Lower leg skin (tissue), 3 donors: Measurements from ENCODE around the gene SEPTIN12.

Source experiments
- POLR2A ChIP-seq, 2 donors: fragments of 450-650 bp; IDR thresholded peaks; one replicate each; pipeline ENCODE4 v1.6.1; 2016 to 2017; ENCODE audit warnings: antibody characterized with exemption in 2 of 2, mild to moderate bottlenecking in 1 of 2, moderate library complexity in 1 of 2
- TF ChIP-seq, protein P1 (sequence below), 3 donors: fragments of 450-650 bp; IDR thresholded peaks; one replicate each; pipeline ENCODE4 v1.5.1; 2016; ENCODE audit warnings: antibody characterized with exemption in 3 of 3, mild to moderate bottlenecking in 3 of 3, moderate library complexity in 2 of 3

DNA sequence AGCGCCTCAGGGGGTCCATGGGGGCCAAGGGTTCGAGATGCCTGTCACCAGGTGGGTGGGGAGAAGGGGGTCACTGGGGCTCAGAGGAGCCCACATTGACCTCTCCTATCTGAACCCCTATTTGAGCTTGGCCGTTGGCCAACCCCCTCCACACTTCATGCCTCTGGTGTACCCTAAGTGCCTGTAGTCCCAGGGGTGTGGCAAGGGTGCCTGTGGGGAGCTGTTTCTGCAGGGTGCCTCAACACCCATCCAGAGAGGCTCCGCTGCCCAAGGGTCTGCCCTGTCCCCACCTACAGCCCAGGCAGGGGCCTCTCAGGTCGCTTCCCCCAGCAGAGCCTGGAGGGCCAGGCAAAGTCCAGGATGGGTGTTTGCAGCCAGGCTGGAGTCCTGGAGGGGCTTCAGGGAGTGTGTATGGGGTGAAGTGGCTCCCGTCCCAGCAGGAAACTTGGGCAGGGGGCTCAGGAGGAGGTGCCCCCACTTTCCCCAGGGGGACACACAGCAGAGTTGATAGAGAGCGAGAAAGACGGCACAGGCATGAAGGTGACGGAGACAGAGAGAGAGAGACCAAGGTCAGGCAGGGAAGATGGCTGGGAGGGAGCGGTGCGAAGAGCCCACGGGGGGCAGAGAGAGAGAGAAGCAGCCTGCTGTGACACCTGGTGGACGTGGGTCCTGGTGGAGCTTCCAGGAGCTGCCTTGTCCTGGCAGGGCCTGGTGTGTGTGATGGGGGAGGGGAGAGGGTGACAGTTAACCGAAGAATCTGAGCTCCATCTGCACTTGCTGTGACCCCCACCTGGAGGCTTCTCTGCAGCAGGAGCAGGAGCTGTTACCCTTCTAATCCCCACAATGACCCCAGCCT lies at the start of gene SEPTIN12:
- TF ChIP-seq, protein P1, sequence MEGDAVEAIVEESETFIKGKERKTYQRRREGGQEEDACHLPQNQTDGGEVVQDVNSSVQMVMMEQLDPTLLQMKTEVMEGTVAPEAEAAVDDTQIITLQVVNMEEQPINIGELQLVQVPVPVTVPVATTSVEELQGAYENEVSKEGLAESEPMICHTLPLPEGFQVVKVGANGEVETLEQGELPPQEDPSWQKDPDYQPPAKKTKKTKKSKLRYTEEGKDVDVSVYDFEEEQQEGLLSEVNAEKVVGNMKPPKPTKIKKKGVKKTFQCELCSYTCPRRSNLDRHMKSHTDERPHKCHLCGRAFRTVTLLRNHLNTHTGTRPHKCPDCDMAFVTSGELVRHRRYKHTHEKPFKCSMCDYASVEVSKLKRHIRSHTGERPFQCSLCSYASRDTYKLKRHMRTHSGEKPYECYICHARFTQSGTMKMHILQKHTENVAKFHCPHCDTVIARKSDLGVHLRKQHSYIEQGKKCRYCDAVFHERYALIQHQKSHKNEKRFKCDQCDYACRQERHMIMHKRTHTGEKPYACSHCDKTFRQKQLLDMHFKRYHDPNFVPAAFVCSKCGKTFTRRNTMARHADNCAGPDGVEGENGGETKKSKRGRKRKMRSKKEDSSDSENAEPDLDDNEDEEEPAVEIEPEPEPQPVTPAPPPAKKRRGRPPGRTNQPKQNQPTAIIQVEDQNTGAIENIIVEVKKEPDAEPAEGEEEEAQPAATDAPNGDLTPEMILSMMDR (IDR thresholded peaks at IDR 0.05), result no peak
- no peak for TF ChIP-seq POLR2A (IDR thresholded peaks at IDR 0.05)
